IPS-18c (cell line): ENCODE measurements around the gene PPIL3.

ENCODE experiments used
- H3K4me3 ChIP-seq: 2 replicates; pipeline ENCODE4 v1.7.0; 2013; ENCODE audit warnings: low read depth, mild to moderate bottlenecking, low read length, moderate library complexity; ENCODE audit not compliant: insufficient read depth
- H3K9me3 ChIP-seq: one replicate; pipeline ENCODE4 v1.6.1; 2013; ENCODE audit warnings: mild to moderate bottlenecking, low read length, moderate library complexity; ENCODE audit not compliant: control insufficient read depth, insufficient read depth

PPIL3 gene

DNA sequence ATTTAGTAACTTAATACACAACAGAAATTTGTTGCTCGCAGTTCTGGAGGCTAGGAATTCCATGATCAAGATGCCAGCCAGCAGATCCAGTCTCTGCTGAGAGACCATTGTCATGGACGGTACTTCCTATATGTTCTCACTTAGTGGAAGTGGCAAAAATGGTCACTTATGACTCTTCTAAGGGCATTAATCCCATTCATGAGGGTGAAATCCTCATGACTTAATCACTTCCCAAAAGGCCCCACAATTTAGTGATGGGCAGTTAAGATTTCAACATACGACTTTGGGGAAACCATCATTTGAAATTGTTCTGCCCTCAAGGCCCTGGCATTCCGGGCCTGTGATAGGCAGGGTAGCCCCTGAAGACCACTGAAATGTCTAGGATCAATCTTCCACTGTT lies 54.2 kb downstream of the PPIL3 start:
- Histone ChIP-seq H3K9me3 (no peaks in the 10 kb centered on the region), H3K4me3 (no peak overlapping the region)

DNA sequence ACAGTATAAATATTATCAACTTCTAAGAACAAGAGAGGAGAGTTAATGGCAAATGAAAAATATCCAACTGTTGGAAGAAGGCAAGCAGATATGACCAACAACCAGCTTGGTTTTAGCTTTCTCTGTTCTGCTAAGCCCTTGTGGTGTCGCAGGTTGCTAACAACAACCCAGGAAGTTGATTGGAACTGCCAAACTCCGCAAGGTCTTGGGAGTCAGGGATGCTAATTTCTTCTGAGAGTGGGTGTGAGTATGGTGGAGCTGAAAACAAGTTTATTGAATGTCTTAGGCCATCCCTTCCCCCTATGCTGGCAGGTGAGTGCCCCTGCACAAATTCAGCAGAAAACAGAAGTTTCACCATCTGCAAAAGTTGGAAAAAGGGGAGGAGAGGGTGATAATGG lies 59.6 kb downstream of the PPIL3 start:
- H3K9me3 ChIP-seq: no peaks in the 10 kb centered on the region
- no peak overlapping the region for H3K4me3 ChIP-seq

DNA sequence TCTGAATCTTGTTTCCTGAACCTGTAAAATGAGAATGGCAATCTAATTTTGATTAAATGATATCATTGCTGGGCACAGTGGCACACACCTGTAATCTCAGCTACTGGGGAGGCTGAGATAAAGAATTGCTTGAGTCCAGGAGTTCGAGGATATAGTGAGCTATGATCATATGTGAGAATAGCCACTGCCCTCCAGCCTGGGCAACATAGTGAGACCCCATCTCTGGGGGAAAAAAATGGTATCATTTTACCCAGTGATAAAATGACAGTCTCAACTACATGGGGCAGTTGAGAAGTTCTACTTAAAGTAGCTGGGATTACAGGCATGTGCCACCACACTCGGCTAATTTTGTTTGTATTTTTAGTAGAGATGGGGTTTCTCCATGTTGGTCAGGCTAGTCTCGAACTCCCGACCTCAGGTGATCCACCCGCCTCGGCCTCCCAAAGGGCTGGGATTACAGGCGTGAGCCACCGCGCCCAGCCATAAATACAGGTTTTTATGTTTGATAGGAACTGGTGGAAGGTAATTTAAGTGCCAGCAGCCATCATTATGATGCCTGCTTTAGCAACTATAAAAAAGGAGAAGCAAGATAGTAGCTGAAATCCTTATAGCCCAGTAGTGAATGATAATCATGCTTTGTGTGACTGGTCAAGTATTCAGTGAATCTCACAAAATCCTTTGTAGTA lies 60.2 kb downstream of the PPIL3 start:
- H3K9me3 ChIP-seq: no peaks in the 10 kb centered on the region
- no peak overlapping the region for H3K4me3 ChIP-seq

DNA sequence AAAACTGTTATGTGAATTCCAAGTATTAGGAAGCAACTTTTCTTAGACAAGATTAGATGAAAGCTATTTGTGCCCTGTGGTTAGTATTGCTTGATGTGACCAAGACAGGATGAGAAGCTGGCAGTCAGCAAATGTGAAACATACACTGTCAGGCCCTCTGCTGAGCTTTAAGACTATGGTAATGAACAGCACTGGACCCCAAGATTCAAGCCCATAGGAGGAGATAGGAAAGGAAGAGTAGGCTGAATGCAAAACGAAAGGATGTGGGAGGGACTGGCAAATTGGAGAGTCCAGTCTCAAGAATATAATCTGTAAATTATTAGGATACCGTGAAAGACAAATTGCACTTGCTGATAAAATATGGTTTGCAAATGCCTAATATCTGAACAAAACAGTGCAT lies 60.8 kb downstream of the PPIL3 start:
- Histone ChIP-seq H3K4me3 (no peak overlapping the region), H3K9me3 (no peaks in the 10 kb centered on the region)

DNA sequence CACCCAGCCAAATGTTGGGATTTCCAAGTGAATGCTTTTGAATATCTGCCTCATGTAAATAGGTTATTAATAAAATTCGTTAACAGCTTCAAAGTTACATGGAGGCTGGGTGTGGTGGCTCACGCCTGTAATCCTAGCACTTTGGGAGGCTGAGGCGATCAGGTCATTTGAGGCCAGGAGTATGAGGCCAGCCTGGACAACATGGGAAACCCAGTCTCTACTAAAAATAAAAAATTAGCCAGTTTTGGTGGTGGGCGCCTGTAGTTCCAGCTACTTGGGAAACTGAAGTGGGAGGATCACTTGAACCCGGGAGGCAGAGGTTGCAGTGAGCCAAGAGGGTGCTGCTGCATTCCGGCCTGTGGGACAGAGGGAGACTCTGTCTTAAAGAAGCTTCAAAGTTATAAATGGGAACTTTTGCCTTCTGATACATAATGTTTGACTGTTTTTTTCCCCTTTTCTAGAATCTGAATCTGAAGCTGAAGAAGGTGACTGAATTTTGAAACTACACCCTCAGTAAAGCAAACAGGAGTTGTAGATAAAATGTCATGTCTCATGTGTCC lies 67.1 kb downstream of the PPIL3 start:
- no peaks in the 10 kb centered on the region for H3K9me3 ChIP-seq
- no peak overlapping the region for H3K4me3 ChIP-seq
